Measurements from ENCODE around the gene BLCAP. TPM values are rescaled to one million over a fixed set of nuclear protein-coding genes. Genes with fewer than 3 reads are reported as not detected.

Gene BLCAP
- total and polyA plus RNA-seq, 8 donors, result 65.5 to 75.4 (median 67.4) TPM

GRCh38 chr20:37564388-37565133, 36.9 kb upstream of the BLCAP start:
- DNase-seq (peak in 3 of 4 donors; percentile 41 to 88 (median 56)), ATAC-seq (peak; percentile 92)
- H3K27me3 ChIP-seq, result peaks cover 8 to 86% of the 10 kb centered on the region in 2 donors
- H3K27ac ChIP-seq, result no peak overlapping the region
- peaks cover 0 to 11% of the 10 kb centered on the region in 2 donors for H3K4me1 ChIP-seq
- no peaks in the 10 kb centered on the region for H3K36me3 ChIP-seq
- intact Hi-C loops (cut with DNase I), result loop anchor here in 1 of 2 donors (10.0 kb wide), 2 partner anchors 430 to 660 kb away; no protein-coding TSS in a partner anchor
- no peaks in the 10 kb centered on the region for H3K9me3 ChIP-seq
- TF ChIP-seq CTCF (IDR thresholded peaks at IDR 0.05), result peak; percentile 81 to 94
- no peak overlapping the region for H3K4me3 ChIP-seq

GRCh38 chr20:37564016-37564387, 36.3 kb upstream of the BLCAP start:
- Histone ChIP-seq H3K36me3 (no peaks in the 10 kb centered on the region), H3K27me3 (peaks cover 8 to 80% of the 10 kb centered on the region in 2 donors), H3K4me3 (no peak overlapping the region), H3K27ac (no peak overlapping the region), H3K4me1 (peaks cover 0 to 11% of the 10 kb centered on the region in 2 donors), H3K9me3 (no peaks in the 10 kb centered on the region)
- no peak for TF ChIP-seq CTCF (IDR thresholded peaks at IDR 0.05)
- DNase-seq (no peak), ATAC-seq (no peak)
- intact Hi-C loops (cut with DNase I), result loop anchor here in 1 of 2 donors (10.0 kb wide), 2 partner anchors 431 to 661 kb away; no protein-coding TSS in a partner anchor

- DNase-seq (no peak), ATAC-seq (no peak)
- no peaks in the 10 kb centered on the region for H3K9me3 ChIP-seq
- no peak overlapping the region for H3K27ac ChIP-seq
- no peak overlapping the region for H3K4me3 ChIP-seq
- H3K27me3 ChIP-seq, result peaks cover 8 to 69% of the 10 kb centered on the region in 2 donors
- intact Hi-C loops (cut with DNase I), result loop anchor here in 1 of 2 donors (10.0 kb wide), 2 partner anchors 432 to 662 kb away; no protein-coding TSS in a partner anchor
- TF ChIP-seq CTCF (IDR thresholded peaks at IDR 0.05), result no peak
- H3K4me1 ChIP-seq, result peaks cover 0 to 11% of the 10 kb centered on the region in 2 donors
- H3K36me3 ChIP-seq, result no peaks in the 10 kb centered on the region
Measured at GRCh38 chr20:37562695-37563480, 35.2 kb upstream of the BLCAP start.

GRCh38 chr20:37560629-37561028, 33.0 kb upstream of the BLCAP start:
- intact Hi-C loops (cut with DNase I), result loop anchor here in 1 of 2 donors (10.0 kb wide), 2 partner anchors 434 to 664 kb away; no protein-coding TSS in a partner anchor
- H3K27me3 ChIP-seq, result peaks cover 8 to 47% of the 10 kb centered on the region in 2 donors

More at GRCh38 chr20:37560629-37561028, 33.0 kb upstream of the BLCAP start:
- no peak for DNase-seq
- ATAC-seq, result no peak
- H3K36me3 ChIP-seq, result no peaks in the 10 kb centered on the region
- H3K27ac ChIP-seq, result no peak overlapping the region
- H3K4me1 ChIP-seq, result peaks cover 0 to 6% of the 10 kb centered on the region in 2 donors
- H3K4me3 ChIP-seq, result no peak overlapping the region
- no peaks in the 10 kb centered on the region for H3K9me3 ChIP-seq
- no peak for TF ChIP-seq CTCF (IDR thresholded peaks at IDR 0.05)

All from left lung (tissue), 10 donors.